Retinal pigment epithelial cell (primary cell): ENCODE data around the gene TET3.

Experiments used
- DNase-seq: peaks from one replicate; pipeline ENCODE4 v3.0.0-alpha.2; 2010; ENCODE audit warnings: low read depth
- H3K4me3 ChIP-seq: 2 replicates; pipeline ENCODE4 v1.5.1; 2011; ENCODE audit warnings: mild to moderate bottlenecking, low read length, control low read depth, moderate library complexity
- TF ChIP-seq, protein P1 (sequence below): conservative IDR thresholded peaks from 2 replicates; pipeline ENCODE4 v1.5.1; 2011; ENCODE audit warnings: low read depth, low read length, control low read depth, inconsistent platforms

Gene TET3

DNA sequence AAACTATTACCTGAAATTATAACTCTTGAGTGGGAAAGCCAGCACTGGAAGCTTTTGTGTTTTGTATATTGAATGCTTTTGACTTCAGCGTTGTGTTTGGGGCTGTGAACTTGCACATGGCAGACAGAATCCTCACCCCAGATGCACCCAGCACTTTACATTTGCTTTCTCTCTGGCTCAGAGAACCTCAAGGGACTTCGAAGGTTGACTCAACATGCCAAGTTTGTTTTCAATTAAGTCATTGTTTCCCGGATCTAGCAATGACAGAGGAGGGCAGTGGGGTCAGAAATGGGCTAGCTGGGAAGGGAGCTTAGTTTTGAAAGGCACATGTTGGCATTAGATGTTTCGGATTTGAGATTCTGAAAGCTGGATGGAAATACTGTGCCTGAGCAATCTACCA lies 22.4 kb downstream of the TET3 start:
- no peak for DNase-seq
- H3K4me3 ChIP-seq = no peak overlapping the region
- TF ChIP-seq, protein P1, sequence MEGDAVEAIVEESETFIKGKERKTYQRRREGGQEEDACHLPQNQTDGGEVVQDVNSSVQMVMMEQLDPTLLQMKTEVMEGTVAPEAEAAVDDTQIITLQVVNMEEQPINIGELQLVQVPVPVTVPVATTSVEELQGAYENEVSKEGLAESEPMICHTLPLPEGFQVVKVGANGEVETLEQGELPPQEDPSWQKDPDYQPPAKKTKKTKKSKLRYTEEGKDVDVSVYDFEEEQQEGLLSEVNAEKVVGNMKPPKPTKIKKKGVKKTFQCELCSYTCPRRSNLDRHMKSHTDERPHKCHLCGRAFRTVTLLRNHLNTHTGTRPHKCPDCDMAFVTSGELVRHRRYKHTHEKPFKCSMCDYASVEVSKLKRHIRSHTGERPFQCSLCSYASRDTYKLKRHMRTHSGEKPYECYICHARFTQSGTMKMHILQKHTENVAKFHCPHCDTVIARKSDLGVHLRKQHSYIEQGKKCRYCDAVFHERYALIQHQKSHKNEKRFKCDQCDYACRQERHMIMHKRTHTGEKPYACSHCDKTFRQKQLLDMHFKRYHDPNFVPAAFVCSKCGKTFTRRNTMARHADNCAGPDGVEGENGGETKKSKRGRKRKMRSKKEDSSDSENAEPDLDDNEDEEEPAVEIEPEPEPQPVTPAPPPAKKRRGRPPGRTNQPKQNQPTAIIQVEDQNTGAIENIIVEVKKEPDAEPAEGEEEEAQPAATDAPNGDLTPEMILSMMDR = no peak

DNA sequence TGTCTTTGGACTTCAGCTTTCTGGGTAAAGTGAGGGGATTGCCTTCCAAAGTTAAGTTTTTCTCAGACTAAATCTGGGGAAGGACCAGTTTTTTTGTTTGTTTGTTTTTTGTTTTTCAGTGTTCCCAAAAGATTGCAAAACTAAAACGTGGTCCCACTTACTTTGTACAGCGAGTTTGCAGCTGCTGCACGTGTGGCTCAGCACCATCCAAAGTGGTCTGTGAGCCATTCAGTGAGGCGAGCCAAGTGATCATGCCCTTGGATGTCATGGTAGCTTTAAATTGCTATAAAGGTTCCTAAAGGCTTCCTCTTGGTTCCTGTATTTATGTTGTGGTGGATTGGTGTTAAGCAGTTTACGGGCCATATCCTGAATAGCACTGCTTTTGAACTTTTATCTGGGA lies 23.0 kb downstream of the TET3 start:
- TF ChIP-seq, protein P1 = no peak
- DNase-seq = no peak
- H3K4me3 ChIP-seq = no peak overlapping the region

DNA sequence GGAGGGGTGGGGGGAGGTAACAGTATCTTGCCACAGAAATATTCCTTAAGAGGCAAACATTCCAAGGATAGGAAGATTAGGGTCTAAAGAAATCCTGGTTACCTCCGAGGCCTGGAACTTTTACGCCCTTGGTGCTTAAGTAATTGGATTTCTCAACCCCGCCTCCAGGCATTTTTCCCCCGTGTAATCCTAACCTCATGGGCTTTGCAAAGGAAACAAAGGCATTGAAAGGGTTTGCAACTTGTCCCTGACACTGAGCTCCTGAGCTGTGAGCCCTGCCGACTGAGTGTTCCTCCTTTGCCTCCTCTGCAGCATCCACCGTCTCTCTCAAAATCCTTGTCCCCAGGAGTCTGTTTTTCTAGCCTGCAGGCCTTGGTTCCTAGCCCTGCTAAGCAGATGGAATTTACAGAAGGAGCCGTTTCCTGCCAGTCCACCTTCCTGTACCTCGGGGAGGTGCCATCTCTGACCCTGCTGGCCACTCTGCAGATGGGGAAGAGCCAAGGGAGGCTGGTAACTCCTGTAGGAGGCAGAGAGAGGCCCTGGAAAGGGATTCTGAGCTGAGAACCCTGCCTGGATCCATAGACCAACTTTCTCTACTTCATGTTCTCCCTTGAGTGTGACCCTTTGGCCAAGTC lies 24.2 kb downstream of the TET3 start:
- DNase-seq = peak; percentile 76
- H3K4me3 ChIP-seq = no peak overlapping the region
- TF ChIP-seq, protein P1 = no peak

DNA sequence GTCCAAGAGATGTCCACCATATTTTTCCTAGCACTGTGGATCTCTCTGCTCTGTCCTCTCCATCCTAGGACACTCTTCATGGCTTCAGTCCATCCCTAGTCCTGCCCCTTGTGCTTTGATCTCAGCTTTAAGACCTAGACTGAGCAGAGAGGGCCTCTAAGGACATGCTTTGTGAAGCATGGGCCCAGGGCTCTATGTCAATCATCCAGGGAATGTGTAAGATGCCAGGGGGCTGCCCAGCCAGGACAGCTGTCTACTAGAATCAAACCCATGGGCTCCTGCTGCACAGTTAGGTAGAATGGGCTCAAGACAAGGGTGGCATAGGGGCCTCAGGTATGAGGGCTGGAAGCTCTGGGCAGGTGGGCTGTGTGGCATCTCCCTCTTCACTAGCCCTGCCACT lies 24.9 kb downstream of the TET3 start:
- DNase-seq = no peak
- TF ChIP-seq, protein P1 = no peak
- H3K4me3 ChIP-seq = no peak overlapping the region

DNA sequence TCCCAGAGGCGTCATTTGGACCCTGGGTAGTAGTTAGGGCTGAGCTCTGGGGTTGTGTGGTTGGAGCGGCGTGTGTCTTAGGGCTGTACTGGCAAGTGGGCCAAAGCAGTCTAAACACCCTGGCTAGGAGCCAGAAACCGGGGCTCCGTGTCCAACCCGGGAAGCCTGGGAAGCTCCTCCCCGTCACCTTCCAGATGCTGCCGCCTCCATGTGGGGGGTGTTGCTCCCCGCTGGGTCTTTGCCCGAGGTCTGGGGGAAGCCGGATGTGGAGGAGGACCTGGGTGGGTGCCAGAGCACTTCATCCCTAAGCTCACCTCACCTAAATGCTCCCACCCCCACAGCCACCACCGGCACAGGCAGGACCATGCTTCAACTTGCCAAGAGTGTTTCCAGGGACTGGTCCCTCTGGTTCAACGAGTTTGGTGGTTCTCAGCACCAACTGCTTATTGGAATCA lies 25.4 kb downstream of the TET3 start:
- H3K4me3 ChIP-seq = no peak overlapping the region
- TF ChIP-seq, protein P1 = no peak
- DNase-seq = no peak

DNA sequence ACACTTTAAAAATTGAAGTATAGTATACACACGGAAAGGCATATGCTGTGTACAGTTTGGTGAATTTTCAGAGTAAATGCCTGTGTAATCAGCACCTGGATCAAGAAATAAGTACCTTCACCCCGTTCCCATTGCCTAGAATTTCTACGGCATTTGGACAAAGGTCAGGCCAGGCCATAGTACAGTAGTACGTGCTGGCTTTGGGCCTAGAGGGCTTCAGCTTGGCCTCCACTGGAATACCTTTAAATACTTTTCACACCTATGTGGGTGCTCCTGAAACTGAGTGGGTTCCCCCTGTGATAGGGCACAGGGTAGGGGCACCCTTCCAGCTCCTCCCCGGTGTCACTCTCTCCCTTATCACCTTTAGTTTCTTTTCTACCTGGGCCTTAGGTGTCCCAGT lies 26.5 kb downstream of the TET3 start:
- H3K4me3 ChIP-seq = no peak overlapping the region
- TF ChIP-seq, protein P1 = no peak
- no peak for DNase-seq

DNA sequence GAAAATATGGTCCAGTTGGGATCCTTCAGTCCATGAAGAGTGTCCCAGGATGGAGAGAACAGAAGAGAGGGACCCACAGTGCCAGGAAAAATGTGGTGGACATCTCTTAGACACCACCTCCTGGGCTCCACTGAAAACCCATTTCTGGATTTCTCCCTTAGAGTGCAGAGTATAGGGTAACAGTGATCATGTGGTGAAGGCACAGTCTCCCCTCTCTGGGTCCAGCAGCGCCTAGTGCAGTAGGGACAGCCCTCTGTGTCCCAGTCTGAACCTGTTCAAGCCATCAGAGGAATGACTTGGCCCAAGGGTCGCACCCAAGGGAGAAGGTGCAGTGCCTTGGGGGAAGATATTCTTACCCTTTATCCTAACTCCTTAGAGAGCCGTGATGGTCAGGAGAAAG lies 30.1 kb downstream of the TET3 start:
- DNase-seq = no peak
- H3K4me3 ChIP-seq = no peak overlapping the region
- TF ChIP-seq, protein P1 = no peak
